ENCODE results near the gene PSTPIP2.
A peak's percentile ranks its signal among the peaks of the same experiment; 100 is the strongest.
"Not testable (repeated sequence)": the region's sequence is repeated elsewhere in the genome, so short reads cannot be mapped to it uniquely, and the experiment has no call there.

PSTPIP2 gene, protein sequence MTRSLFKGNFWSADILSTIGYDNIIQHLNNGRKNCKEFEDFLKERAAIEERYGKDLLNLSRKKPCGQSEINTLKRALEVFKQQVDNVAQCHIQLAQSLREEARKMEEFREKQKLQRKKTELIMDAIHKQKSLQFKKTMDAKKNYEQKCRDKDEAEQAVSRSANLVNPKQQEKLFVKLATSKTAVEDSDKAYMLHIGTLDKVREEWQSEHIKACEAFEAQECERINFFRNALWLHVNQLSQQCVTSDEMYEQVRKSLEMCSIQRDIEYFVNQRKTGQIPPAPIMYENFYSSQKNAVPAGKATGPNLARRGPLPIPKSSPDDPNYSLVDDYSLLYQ

DNA sequence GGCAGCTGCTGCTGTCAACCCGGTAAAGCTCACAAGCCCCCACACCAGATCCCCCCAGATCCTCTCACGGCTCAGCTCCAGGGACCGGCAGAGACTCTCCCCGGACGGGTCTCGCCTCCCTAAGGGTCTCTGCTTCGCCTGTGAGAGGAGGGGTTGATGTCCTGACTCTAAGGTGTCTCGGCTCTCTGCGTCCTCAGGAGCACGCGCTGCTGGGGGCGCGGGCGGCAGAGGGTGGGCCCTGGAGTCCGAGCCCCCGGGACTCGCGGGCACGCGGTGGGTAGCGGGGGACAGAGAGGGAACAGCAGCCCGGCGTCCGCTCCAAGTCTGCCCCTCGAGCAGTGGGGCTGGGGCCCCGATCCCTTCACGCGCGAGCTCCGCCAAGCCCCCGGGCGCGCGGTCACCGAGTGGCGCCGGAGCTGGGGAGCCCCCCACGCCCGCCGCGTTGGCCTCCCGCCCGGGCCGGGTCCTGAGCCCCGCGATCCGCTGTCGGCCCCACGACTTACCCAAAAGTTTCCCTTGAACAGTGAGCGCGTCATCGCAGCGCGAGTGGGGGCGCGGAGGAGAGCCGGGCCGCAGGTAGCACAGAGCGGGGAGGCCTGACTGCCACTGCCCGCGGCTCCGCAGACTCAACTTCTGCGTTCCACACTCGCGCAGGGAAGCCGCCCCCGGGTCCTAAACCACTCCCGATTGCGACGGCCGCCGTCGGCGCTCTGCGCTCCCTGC, at the start of gene PSTPIP2:
PSTPIP2 (minus strand) TSS at position 608 of the 723 bp plus-strand sequence; CDS start at position 536, 72 bp downstream.
- no peak for DNase-seq

DNA sequence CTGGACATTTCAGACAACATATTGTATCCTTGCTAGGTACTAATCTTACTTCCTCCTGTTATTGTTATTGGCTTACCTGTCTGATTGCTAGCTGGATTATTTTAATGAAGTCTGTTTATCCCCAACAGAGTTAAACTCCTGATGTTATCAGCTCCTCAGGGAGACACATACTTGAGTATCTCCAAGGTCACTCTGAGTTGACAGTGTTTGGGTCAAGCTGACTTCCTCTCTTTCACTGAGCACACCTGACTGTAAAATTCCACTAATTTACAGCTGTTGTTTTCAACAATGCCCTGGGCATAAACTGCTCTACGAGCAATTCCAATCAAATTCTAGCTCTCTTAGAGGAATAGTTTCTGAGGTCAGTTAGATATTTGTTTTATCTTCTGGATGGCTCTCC, 41.7 kb upstream of the PSTPIP2 start:
- no peak for DNase-seq

DNA sequence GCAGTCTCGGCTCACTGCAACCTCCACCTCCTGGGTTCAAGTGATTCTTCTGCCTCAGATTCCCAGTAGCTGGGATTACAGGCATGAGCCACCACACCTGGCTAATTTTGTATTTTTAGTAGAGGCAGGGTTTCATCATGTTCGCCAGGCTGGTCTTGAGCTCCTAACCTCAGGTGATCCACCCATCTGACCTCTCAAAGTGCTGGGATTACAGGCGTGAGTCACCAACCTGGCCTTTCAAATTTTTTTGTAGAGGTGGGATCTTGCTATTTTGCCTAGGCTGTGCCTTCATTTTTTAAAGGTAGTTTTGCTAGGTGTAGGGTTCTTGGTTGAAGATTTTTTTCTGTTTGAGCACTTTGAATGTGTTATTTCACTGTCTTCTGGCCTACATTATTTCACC, 38.3 kb upstream of the PSTPIP2 start:
- DNase-seq: no peak

DNA sequence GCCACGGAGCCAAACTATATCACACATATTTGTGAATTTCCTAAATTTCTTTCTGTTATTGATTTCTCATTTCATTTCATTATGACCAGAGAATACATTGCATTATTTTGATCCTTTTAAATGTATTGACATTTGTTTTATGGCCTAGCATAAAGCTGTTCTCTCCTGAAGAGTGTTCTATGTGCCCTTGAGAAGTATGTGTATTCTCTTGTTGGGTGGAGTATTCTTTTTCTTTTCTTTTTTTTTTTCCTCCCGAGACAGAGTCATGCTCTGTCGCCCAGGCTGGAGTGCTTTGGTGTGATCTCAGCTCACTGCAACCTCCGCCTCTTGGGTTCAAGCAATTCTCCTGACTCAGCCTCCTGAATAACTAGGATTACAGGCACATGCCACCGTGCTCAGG, 37.3 kb upstream of the PSTPIP2 start:
- no peak for DNase-seq

DNA sequence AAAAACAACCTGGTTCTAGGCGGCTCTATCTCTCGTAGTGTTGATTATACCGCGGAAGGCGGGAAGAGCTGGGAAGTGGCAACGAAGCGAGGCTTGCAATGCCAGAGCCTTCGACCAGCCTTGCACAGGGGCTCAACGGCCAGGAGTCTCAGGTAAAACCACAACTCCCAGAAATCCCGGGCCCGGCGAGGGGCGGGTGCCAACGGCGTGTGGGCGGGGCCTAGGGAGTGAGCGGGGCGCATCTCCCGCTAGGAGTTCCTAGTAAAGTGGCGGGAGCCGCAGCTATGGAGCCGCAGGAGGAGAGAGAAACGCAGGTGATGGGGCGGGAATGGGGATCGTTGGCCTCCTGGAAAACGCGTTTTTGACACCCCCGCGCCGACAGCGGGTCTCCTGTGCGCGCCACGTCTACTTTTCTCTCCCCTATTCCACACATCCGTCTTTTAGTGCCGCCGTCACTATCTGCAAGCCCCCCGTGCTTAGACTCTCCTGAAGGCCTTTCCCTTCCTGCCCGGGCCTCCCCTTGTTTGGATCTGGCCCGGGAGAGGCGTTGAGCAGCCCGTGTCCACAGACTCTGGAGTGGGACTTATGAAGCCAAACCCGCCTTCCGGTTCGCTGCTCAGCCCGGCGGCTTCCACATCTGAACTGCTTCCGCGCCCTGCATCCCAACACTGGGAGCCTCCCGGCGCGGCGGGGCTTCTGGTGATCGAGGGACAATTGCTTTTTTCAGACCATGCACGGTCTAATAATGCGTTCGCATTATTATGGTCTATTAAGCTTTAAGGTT, 32.3 kb upstream of the PSTPIP2 start, which contains the start of gene HAUS1:
HAUS1 (plus strand) TSS at position 258 of the 784 bp plus-strand sequence; CDS start at position 285, 27 bp downstream.
- DNase-seq: peak; percentile 75 to 94

DNA sequence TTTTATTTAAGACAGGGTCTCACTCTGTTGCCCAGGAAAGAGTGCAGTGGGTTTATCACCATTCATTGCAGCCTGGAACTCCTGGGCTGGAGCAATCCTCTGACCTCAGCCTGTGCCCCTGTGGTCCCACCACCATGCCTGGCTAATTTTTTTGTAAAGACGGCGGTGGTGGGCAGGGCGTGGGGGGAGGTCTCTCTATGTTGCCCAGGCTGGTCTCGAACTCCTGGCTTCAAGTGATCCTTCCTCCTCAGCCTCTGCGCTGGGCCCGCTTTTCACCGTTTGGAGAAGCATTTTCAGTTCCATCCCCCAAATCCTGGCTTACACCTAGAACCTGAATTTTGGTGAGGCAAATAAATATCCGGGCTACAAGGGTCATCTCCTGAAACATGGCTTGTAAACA, 27.4 kb upstream of the PSTPIP2 start:
- DNase-seq: no peak

DNA sequence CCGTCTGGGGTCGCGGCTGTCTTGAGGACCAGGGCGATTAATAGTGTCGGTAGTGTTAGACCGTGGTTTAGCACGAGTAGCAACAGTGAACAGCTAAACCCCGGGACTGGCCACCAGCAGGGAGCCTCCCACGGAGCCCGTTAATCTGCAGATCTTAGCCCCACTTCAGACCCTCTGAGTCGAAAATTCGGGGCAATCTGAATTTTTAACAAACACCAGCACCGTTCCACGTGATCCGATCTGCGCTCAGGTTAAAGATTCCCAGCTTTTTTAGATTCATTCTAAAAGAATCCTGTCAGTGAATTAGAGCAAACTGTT, 26.5 kb upstream of the PSTPIP2 start:
- no peak for DNase-seq

DNA sequence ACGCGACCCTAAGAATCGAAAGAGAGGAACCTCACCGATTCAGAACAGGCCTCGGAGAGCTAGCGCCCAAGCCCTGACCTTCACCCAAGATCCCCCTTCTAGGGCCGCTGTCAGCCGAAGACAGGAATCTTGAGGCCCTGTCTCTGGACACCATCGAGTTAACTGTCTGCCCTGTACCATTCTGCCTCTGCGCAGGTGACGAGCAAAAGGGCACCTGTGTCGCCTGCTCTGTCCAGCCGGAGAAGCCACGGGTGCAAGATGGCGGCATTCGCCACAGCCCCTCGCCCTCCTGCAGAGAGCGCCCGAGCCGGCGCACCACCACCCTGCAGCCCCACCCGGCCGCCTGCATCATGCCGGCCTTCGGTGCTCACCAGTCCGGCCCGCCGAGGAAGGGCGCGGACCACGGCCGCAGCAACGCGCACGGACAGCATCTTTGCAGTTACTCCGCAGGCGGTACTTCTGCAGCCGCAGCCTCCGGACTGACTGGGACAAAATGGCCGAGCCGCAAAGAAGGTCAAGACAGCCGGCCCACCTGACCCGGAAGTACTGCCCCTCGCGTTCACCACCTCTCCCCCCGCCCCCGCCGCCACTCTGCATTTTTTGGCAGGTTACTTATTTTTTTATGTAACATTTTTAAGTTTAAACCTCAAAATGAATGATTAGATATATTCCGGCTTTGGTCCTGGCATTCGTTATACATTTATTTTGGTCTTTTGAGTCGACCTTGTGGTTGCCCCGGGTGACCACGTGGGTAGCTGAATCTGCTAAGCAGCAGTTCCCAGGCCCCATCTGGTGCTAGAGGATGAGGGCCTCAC, 25.9 kb upstream of the PSTPIP2 start, which contains the start of gene ATP5F1A:
ATP5F1A (minus strand) TSS at position 496 of the 815 bp plus-strand sequence; CDS start at position 431, 65 bp downstream.
- peak; percentile 75 to 84 for DNase-seq

DNA sequence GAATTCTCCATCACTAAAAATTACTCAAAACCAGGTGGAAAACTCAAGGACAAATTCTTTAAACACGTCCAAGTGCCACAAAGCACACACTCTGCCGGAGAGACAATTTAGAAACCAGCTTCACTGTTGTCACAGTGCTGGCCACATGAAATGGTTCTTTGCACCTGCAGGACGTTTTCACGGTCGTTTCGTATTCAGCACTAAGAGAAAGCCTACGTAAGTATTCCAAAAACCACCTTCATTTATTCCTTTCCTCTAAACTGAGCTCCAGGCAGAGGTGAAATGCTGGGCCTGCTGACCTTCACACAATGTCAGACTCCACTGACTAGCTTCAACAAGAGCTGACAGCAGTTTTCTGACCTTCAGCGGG, 25.4 kb upstream of the PSTPIP2 start:
- no peak for DNase-seq

DNA sequence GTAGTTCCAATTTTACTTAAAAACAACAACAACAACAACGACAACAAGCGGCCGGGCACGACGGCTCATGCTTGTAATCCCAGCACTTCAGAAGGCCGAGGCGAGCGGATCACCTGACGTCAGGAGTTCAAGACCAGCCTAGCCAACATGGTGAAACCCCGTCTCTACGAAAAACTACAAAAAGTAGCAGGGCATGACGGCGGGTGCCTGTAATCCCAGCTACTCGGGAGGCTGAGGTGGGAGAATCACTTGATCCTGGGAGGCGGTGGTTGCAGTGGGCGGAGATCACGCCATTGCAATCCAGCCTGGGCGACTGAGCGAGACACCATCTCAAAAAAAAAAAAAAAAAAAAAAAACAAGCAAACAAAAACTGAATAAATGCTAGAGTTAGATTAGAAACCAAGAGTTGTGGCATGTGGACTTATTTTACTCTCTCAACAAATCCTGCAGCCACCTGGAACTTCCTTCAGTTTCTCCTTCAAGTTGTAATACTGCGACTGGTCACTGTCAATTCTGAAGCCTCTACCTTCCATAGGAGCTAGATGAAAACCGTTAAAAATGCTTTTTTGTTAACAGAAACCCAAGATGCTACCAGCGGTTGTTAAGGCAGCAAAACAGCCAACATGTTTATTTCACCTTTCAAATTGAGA, 24.7 kb upstream of the PSTPIP2 start:
- no peak for DNase-seq

DNA sequence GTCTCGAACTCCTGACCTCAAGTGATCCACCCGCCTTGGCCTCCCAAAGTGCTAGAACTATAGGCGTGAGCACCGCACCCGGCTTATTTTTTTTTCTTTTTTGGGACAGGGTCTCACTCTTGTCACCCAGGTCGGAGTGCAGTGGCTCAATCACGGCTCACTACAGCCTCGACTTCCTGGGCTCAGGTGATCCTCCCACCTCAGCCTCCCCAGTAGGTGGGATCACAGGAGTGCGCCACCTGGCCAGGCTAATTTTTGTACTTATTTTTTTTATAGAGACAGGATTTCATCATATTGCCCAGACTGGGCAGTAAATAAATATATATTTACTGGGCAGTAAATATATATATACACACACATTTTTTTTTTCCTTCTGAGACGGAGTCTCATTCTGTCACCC, 23.5 kb upstream of the PSTPIP2 start:
- no peak for DNase-seq

DNA sequence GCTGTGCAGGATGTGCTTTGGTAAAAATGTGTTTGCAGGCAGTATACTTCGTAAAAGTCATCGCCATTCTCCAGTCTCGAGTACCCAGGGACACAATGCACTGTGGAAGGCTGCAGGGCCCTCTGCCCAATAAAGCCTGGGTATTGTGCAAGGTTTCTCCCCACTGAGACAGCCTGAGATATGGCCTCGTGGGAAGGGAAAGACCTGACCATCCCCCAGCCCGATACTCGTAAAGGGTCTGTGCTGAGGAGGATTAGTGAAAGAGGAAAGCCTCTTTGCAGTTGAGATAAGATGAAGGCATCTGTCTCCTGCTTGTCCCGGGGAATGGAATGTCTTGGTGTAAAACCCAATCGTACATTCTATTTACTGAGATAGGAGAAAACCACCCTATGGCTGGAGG, 16.4 kb upstream of the PSTPIP2 start:
- DNase-seq: not testable (repeated sequence)

DNA sequence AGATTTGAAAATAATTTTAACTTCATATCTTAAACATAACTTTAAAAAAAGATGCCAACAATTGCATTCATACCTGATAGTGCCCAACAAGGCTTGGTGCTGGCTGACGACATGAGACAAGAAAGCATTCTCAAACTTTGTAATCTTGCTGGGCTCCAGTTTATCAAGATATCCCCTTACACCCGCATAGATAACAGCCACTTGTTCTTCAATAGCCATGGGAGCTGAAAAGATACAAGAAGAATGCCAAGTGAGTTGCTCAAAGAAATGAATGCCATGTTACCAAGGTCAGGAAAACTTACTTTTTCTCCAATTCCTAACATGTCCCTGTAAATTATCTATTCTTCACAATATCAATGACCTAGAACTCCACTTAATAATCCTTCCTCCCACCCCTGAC, 12.4 kb upstream of the PSTPIP2 start:
- DNase-seq: no peak

DNA sequence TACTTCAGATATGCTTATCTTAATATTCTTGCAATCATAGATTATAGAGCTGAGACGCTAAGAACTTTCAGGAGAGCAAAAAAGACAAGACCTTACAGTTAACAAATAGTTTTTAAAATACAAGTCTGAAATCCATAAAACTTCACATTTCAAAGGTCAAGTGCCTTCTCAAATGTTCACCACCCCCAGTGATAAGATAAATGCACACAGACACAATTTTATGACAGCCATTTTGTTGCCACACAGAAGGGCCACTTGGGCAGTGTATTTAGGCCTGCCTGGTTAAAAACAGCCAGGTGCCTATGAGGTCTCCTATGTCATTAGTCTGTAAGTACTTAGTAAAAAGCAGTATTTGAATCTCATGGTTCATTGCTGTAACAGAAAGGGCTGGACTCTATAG, 8.1 kb upstream of the PSTPIP2 start:
- DNase-seq: no peak

DNA sequence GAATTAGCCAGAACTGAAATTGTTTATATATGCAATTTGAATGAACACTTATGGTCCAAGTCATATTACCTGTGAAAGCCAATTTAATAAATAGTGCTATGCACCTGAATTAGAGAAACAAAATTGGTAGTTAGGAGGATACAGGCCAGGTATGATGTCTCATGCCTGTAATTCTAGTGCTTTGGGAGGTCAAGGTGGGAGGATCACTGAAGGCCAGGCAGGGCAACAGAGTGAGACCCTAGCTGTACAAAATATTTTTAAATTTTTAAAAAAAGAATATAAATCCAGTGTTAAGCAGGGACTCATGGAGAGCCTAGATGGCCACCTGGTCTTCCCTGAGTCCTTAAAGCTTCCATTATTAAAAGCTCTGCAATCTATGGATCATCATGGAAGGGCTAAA, 7.3 kb upstream of the PSTPIP2 start:
- no peak for DNase-seq

DNA sequence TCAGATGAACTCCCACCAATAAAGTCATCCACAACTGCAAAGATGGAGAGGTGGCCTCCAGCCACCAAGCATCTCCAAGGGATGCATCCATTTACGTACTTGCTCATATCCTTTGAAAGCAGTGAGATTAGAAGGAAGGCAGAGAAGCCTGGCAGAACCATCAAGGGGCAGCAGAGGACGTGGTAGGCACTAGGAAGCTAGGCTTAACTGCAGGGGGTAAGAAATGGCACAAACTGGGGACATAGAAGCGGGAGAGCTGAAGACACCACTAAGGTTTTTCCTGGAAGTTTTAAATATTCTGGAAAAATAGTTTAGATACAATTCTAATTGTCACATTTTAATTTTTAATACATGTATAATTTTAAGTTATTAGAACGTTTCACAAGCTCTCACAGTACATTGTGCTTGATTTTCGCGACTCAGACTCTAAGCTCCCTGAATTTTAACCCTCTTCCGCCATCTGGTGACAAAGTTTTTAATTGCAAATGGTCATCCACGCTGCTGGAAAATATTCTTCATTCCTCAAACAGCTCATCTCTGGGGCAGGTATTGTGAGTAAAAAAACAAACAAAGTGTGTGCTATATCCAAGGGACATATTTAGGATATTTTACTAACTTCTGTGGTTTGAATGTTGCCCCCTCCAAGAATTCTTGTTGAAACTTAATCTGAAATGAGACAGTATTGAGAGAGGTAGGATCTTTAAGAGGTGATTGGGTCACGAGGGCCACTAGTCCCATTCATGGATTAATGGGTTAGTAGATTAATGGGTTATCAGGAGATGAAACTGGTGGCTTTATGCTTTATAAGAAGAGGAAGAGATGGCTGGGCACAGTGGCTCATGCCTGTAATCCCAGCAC, 1.6 kb upstream of the PSTPIP2 start:
- DNase-seq: peak; percentile 15 to 65

DNA sequence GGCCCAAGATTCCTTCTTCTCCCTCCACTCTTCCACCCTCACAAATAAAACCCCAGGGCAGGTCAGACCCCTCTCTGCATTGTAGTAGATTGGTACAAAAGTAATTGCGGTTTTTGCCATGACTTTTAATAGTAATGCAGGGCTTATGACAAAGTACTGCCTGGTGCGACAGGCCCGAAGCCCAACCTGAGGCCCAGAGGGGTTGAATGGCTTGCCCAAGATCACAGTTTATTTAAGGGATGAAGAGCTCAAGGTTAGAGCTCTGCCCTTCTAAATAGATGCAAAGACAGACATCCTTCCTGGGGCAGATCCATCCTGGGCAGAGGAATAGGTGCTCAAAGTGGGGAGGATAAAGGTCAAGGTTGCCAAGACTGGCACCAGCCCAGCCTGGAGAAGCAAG, 899 bp upstream of the PSTPIP2 start:
- no peak for DNase-seq

DNA sequence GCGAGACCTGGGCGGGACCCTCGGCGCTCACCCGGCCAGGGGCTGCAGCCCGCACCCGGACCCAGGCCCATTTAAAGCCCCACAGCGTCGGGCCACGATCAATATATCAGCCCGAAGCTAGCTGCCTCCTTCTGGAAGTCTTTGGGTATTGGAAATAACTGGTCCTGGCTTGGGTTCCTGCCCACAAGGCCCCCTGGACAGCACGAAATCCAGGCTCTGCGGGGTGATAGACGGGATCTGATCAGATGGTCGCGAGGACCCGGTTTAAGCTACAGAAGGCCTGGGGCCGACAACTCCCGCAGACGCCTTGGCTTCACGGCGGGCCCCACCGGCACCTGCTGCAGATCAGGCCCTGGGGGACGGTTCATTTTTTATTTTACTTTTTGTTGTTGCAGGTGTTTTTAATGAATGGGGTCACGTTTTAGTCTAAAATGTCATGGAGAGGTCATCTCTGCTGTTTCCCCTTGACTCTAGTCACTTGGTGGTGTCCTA, 362 bp upstream of the PSTPIP2 start:
- DNase-seq: no peak

DNA sequence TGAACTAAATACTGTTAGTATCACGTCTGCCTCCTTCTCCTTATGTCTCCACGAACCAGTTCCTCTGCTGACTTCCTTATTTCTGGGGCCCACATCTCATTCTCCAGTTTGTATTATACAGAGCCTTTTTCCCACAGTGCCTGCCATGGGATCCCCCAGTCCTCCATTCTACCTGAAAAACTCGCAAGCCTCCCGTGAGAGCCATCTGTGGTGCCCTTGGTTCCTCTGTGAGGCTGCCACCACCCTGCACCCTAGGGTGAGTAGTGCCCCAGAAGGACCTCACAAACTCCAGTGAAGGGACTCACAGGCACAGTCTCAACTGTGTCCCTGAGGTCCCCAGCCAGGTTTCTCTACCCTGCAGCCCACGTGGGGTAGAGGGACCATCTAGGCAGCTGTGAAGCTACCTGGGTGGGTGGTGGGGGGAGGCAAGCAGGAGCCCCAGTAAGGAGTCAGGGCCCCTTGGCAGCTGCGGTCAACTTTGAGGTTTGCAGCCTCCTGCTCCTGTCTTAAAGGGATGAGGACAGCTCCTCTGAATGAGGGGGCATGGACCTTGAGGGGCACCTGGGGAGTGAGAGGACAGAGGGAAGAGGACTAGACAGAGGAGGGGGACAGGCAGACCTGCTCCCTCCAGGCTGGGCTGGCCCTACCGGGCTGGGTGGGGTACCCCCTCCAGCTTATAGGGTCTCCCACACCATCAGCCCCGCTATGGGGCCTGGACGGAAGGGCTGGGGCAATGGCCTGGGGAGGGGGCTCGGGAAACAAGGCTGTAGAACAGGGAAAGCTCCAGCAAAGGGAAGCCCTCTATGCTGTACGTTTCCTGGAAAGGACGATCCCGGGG, 1.0 kb downstream of the PSTPIP2 start:
- no peak for DNase-seq

DNA sequence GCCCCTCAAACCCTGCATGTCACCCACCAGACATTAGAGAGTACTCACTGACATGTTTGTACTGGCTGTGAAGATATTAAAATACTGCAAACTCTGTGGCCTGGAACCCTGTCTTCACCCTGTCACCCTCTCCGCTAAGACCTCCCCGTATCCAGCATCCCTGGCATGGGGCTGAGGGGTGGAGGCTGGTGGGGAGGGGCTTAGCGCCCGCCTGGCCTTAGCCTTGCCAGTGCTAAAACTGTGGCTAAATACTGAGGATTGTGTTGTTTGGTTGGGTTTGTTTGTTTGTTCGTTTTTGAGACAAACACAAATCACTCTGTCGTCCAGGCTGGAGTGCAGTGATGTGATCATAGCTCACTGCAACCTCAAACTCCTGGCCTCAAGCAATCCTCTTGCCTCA, 1.8 kb downstream of the PSTPIP2 start:
- no peak for DNase-seq

Measured in NCI-H446 (cell line).